HG02938 (cell line): ENCODE data around the gene AQR.

Experiments used
- ATAC-seq: cut with Tn5 transposase; IDR thresholded peaks from one replicate; pipeline ENCODE4 v1.9.1; 2021; ENCODE audit warnings: mild to moderate bottlenecking, moderate library complexity; ENCODE audit not compliant: unreplicated experiment

AQR gene

GRCh38 chr15:34969340-34970097, at the start of gene AQR:
AQR (minus strand) TSS chr15:34969742; CDS start chr15:34969613, 129 bp downstream.
- ATAC-seq, result peak; percentile 95

- ATAC-seq, result no peak
Observed at GRCh38 chr15:35014241-35014640, 44.7 kb upstream of the AQR start.

- ATAC-seq, result no peak
Observed at GRCh38 chr15:35013370-35013769, 43.8 kb upstream of the AQR start.

GRCh38 chr15:35007397-35007796, 37.9 kb upstream of the AQR start:
- no peak for ATAC-seq

DNA sequence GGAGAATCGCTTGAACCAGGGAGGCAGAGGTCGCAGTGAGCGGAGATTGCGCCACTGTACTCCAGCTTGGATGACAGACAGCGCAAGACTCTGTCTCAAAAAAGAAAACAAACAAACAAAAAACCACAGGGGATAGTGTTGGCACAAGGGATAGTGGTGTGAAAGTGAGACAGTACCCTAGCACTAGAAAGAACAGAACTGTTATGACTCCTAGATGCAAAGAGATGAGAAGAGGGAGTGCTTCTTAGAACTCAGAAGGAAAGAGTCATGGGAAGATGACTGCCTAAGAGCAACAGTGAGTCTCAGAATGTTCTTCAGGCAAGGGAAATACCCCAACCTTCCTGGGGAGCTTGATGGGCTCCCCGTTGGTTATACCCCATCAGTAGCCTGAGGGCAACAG, 36.4 kb upstream of the AQR start:
- no peak for ATAC-seq

DNA sequence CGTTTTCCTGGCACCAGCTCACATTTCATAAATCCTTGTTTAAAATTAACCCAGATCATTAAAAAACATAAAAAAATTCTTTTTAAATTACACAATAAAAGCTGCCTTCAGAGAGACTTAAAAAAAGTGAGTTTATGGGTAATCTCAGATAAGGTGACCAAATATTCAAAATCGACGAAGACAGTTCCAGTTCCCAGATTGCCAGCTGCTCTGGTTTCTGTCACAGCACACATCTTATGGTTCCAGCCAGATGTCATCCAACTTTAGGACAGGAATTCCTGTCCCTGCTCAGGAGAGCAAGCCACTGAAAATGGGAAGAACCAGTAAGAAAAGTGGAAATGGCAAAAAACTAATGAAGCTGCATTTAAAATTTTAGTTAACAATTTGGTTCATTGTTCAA, 34.4 kb upstream of the AQR start:
- no peak for ATAC-seq

GRCh38 chr15:35000511-35000910, 31.0 kb upstream of the AQR start:
- ATAC-seq, result no peak

GRCh38 chr15:34999906-35000305, 30.4 kb upstream of the AQR start:
- no peak for ATAC-seq

DNA sequence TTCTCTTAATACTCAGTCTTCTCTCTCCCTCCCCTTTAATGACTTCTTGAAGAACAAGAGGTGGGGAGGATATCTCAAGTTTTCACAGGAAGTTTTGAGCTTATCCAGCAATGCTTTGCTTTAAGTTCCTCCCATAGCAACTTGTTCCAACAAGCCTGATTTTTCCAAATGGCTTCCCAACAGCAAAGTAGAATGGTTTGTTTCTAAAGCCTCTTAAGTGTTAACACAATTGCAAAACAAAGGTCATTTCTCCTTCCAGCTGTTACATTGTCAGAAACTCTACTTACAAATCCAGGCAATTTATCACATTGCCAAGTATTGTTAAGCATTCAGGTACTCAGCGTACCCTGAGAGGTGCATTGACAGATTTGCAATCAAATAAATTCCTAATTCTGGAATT, 25.4 kb upstream of the AQR start:
- no peak for ATAC-seq

DNA sequence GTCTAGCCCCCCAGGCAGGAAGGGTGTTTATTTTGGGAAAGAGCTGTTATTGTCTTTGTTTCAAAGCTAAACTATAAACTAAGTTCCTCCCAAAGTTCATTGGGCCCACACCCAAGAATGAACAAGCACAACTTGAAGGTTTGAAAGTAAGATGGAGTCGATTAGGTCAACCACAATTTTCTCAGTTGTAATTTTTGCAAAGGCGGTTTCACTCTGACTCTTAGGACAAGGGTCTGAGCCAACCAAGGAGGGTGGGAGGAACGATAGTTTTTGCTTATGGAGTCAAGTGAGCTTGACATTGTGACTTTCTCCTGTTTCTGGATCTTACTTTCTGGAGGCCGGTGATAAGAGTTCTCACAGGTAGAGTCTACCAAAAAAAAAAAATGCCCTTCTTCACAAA, 24.3 kb upstream of the AQR start:
- ATAC-seq, result peak; percentile 95

DNA sequence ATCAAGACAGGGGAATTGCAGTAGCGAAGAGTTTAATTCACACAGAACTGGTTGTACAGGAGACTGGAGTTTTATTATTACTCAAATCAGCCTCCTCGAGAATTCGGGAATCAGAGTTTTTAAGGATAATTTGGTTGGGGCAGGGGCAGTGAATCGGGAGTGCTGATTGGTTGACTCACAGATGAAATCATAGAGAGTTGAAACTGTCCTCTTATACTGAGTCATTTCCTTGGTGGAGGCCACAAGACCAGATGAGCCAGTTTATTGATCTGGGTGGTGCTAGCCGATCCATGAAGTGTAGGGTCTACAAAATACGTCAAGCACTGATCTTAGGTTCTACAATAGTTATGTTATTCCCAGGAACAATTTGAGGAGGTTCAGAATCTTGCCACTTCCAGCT, 23.9 kb upstream of the AQR start:
- peak; percentile 37 for ATAC-seq

- peak; percentile 79 for ATAC-seq
Observed at GRCh38 chr15:34988027-34988902, 18.7 kb upstream of the AQR start, which contains the start of gene ZNF770. ZNF770 (minus strand) TSS chr15:34988287; CDS start chr15:34983434, 4,853 bp downstream.

DNA sequence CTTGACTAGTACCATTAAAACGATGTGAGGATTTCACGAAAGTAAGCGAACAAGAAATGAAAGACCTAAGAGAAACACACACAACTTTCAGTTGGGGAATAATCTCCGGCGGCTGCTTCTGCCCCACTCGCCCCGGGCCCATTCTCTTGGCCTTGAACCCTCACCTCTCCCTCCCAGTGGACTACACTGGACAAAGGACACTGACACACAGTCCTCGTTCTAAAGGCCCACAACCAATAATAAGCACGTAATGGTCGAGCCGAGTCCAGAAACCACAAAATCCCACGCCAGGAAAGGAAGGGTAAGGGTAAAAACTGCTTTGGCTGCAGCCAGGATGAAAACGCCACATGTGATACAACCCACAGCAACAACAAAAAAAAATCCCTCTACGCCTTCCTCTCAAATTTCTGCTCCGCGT, 18.1 kb upstream of the AQR start:
- no peak for ATAC-seq

- no peak for ATAC-seq
Observed at GRCh38 chr15:34986771-34987480, 17.4 kb upstream of the AQR start.

DNA sequence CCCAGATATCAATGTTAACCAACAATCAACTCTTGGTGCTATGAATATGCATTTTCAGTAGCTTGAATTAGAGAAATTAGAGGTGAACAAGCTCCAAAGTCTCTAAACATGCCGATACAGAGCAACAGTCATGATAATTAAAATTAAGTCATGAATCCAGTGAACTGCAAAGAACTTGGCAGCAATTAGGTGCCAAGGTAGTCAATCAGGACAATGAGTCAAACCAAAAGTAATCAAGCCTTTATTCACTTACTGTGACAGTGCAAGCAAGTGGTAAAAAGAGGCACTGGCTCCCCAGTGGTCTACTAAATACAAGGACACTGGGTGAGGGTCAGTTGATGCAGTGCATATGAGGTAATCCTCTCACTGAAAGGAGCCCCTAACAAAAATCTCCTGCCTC, 16.8 kb upstream of the AQR start:
- ATAC-seq, result no peak

DNA sequence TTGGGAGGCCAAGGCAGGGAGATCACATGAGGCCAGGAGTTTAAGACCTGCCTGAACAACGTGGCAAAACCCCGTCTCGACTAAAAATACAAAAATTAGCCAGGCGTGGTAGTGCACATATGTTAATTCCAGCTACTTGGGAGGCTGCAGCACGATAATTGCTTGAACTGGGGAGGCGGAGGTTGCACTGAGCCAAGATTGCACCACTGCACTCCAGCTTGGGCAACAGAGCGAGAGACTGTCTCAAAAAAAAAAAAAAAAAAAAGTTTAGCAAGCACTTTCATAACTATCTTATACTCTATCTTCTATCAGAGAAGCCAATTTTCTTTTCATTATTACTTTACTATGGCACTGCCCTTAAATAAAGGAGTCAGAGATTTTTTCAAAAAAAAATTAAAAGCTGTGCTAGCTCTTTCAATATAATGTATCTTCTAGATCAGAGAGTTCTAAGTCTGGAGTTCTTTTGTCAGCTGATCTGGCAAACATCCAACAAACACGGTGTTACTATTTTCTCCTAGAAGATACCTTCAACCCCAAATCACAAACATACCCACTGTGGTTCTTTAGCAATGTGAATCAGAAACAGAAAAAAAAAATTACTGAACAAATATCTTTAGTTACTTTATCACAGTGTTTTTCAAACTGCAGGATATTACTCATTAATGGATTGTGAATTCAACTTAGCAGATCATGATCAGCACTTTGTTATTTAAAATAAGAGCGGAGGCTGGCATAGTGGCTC, 15.5 kb upstream of the AQR start:
- no peak for ATAC-seq

DNA sequence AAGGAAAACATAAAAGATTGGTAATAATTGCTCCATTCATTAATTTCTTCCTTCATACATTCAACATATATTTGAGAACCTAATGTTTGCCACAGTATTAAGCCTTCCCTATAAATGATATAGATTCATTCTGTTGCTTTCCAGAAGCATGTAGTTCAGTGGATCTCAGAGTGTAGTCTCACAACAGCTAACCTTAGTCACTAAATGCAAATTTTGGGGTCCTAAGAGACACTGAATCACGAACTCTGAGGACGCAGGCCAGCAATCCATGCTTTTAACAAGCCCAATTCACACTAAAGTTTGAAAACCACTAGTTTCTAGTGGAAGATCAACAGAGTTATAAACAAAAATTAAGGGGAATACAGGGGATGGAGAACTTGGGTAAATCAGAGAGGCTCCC, 7.2 kb upstream of the AQR start:
- ATAC-seq, result no peak

- ATAC-seq, result no peak
Observed at GRCh38 chr15:34976073-34976472, 6.5 kb upstream of the AQR start.

- no peak for ATAC-seq
Observed at GRCh38 chr15:34973512-34973911, 4.0 kb upstream of the AQR start.

GRCh38 chr15:34970098-34970643, 629 bp upstream of the AQR start:
- peak; percentile 4 for ATAC-seq
